ENCODE measurements around the gene SEC61B. TPM values are rescaled to one million over a fixed set of nuclear protein-coding genes. Genes with fewer than 3 reads are reported as not detected.

SEC61B gene
- total RNA-seq, 1 donor from 2014 or later = 54.4 TPM

Small RNA genes lying within 50 kb of the gene (small RNA-seq; reads per million reads assigned to genes)
- not detected for gene RN7SL794P (ENCODE audit: low replicate concordance)

Other genes with a start within 250 kb of the SEC61B start
- 44.2 TPM for gene TGFBR1, start 117.2 kb upstream of the SEC61B start, total RNA-seq
- gene ALG2, start 340 bp upstream of the SEC61B start, total RNA-seq = 25.7 TPM

Measured in skin of body (tissue), 2 donors.